GM12864 (cell line): Measurements from ENCODE around the gene ING3.

Source experiments
- DNase-seq: peaks from one replicate; pipeline ENCODE4 v3.0.0-alpha.2; 2011; ENCODE audit warnings: low read depth
- H3K4me3 ChIP-seq: 2 replicates; pipeline ENCODE4 v1.5.1; 2011; ENCODE audit warnings: mild to moderate bottlenecking, low read depth, low read length, control low read depth
- CTCF ChIP-seq: IDR thresholded peaks from 2 replicates; pipeline ENCODE4 v1.5.1; 2011; ENCODE audit warnings: low read depth, mild to moderate bottlenecking, moderate library complexity, low read length, control low read depth, inconsistent platforms; ENCODE audit errors: missing control alignments

The ING3 gene

GRCh38 chr7:120992272-120992964 is 41.8 kb downstream of the ING3 start:
- TF ChIP-seq CTCF: no peak
- H3K4me3 ChIP-seq: no peak overlapping the region

GRCh38 chr7:120992965-120993494 is 42.5 kb downstream of the ING3 start:
- no peak for DNase-seq
- no peak for TF ChIP-seq CTCF
- no peak overlapping the region for H3K4me3 ChIP-seq

More at GRCh38 chr7:120992272-120992964, 41.8 kb downstream of the ING3 start:
- DNase-seq: no peak

GRCh38 chr7:120993553-120994191 is 43.1 kb downstream of the ING3 start:
- no peak for DNase-seq
- no peak overlapping the region for H3K4me3 ChIP-seq
- TF ChIP-seq CTCF: no peak

GRCh38 chr7:120994512-120995410 is 44.2 kb downstream of the ING3 start:
- TF ChIP-seq CTCF: no peak
- H3K4me3 ChIP-seq: no peak overlapping the region
- no peak for DNase-seq

- H3K4me3 ChIP-seq: no peak overlapping the region
- no peak for TF ChIP-seq CTCF
- no peak for DNase-seq
Observed at GRCh38 chr7:120995654-120996053, 45.1 kb downstream of the ING3 start.

- TF ChIP-seq CTCF: no peak
- H3K4me3 ChIP-seq: no peak overlapping the region
- DNase-seq: no peak
Observed at GRCh38 chr7:120996333-120996987, 45.9 kb downstream of the ING3 start.
